ENCODE results near the gene SERPIND1.
"Not testable (repeated sequence)": the region's sequence is repeated elsewhere in the genome, so short reads cannot be mapped to it uniquely, and the experiment has no call there.

The SERPIND1 gene

GRCh38 chr22:20819471-20819870 lies 45.6 kb downstream of the SERPIND1 start:
- no peak for TF ChIP-seq ZFP30 (CRISPR knock-in tag; IDR thresholded peaks at IDR 0.05)
- no peak for TF ChIP-seq ZNF70 (CRISPR knock-in tag; IDR thresholded peaks at IDR 0.05)
- no peak for TF ChIP-seq RARB (CRISPR knock-in tag; IDR thresholded peaks at IDR 0.05)
- no peak for TF ChIP-seq OSR1 (CRISPR knock-in tag; IDR thresholded peaks at IDR 0.05)
- TF ChIP-seq BACH2 (CRISPR knock-in tag; IDR thresholded peaks at IDR 0.05; ENCODE audit: borderline replicate concordance), result no peak
- TF ChIP-seq ZNF565 (CRISPR knock-in tag; conservative IDR thresholded peaks at IDR 0.05; ENCODE audit: low read depth), result no peak
- TF ChIP-seq, protein P1, sequence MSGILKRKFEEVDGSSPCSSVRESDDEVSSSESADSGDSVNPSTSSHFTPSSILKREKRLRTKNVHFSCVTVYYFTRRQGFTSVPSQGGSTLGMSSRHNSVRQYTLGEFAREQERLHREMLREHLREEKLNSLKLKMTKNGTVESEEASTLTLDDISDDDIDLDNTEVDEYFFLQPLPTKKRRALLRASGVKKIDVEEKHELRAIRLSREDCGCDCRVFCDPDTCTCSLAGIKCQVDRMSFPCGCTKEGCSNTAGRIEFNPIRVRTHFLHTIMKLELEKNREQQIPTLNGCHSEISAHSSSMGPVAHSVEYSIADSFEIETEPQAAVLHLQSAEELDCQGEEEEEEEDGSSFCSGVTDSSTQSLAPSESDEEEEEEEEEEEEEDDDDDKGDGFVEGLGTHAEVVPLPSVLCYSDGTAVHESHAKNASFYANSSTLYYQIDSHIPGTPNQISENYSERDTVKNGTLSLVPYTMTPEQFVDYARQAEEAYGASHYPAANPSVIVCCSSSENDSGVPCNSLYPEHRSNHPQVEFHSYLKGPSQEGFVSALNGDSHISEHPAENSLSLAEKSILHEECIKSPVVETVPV (CRISPR knock-in tag; IDR thresholded peaks at IDR 0.05), result no peak
- TF ChIP-seq ZFP3 (CRISPR knock-in tag; IDR thresholded peaks at IDR 0.05), result no peak
- TF ChIP-seq, protein P2, sequence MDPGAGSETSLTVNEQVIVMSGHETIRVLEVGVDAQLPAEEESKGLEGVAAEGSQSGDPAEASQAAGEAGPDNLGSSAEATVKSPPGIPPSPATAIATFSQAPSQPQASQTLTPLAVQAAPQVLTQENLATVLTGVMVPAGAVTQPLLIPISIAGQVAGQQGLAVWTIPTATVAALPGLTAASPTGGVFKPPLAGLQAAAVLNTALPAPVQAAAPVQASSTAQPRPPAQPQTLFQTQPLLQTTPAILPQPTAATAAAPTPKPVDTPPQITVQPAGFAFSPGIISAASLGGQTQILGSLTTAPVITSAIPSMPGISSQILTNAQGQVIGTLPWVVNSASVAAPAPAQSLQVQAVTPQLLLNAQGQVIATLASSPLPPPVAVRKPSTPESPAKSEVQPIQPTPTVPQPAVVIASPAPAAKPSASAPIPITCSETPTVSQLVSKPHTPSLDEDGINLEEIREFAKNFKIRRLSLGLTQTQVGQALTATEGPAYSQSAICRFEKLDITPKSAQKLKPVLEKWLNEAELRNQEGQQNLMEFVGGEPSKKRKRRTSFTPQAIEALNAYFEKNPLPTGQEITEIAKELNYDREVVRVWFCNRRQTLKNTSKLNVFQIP (CRISPR knock-in tag; IDR thresholded peaks at IDR 0.05; ENCODE audit: borderline replicate concordance, low read depth), result no peak
- no peak for TF ChIP-seq CSDC2 (CRISPR knock-in tag; IDR thresholded peaks at IDR 0.05)
- no peak for TF ChIP-seq ZNF8 (CRISPR knock-in tag; IDR thresholded peaks at IDR 0.05)
- TF ChIP-seq PPARA (CRISPR knock-in tag; IDR thresholded peaks at IDR 0.05; ENCODE audit: borderline replicate concordance), result no peak
- no peak for TF ChIP-seq ESRRG (CRISPR knock-in tag; IDR thresholded peaks at IDR 0.05)
- no peak for TF ChIP-seq GLIS3 (CRISPR knock-in tag; IDR thresholded peaks at IDR 0.05)
- no peak for TF ChIP-seq TOX (CRISPR knock-in tag; IDR thresholded peaks at IDR 0.05; ENCODE audit: borderline replicate concordance)
- TF ChIP-seq CREB5 (CRISPR knock-in tag; IDR thresholded peaks at IDR 0.05; ENCODE audit: low read depth), result no peak
- no peak for TF ChIP-seq SNAI2 (CRISPR knock-in tag; IDR thresholded peaks at IDR 0.05)
- TF ChIP-seq ISL1 (CRISPR knock-in tag; IDR thresholded peaks at IDR 0.05), result no peak
- TF ChIP-seq ARNTL (CRISPR knock-in tag; IDR thresholded peaks at IDR 0.05; ENCODE audit: borderline replicate concordance, low read depth), result no peak
- TF ChIP-seq TSHZ2 (CRISPR knock-in tag; IDR thresholded peaks at IDR 0.05), result no peak
- ATAC-seq, result no peak

- not testable (repeated sequence) for ATAC-seq
Observed at GRCh38 chr22:20821717-20822239, 47.9 kb downstream of the SERPIND1 start.

GRCh38 chr22:20822240-20822639 lies 48.3 kb downstream of the SERPIND1 start:
- TF ChIP-seq ZFP3 (CRISPR knock-in tag; IDR thresholded peaks at IDR 0.05) (no peak), TCF4 (CRISPR knock-in tag; IDR thresholded peaks at IDR 0.05; ENCODE audit: borderline replicate concordance) (no peak), CSDC2 (CRISPR knock-in tag; IDR thresholded peaks at IDR 0.05) (no peak), ZNF70 (CRISPR knock-in tag; IDR thresholded peaks at IDR 0.05) (no peak), BACH2 (CRISPR knock-in tag; IDR thresholded peaks at IDR 0.05; ENCODE audit: borderline replicate concordance) (no peak), ZFP30 (CRISPR knock-in tag; IDR thresholded peaks at IDR 0.05) (no peak), RARB (CRISPR knock-in tag; IDR thresholded peaks at IDR 0.05) (no peak), CREB5 (CRISPR knock-in tag; IDR thresholded peaks at IDR 0.05; ENCODE audit: low read depth) (no peak), TSHZ2 (CRISPR knock-in tag; IDR thresholded peaks at IDR 0.05) (no peak)
- TF ChIP-seq, protein P2 (CRISPR knock-in tag; IDR thresholded peaks at IDR 0.05; ENCODE audit: borderline replicate concordance, low read depth), result no peak
- TF ChIP-seq, protein P1 (CRISPR knock-in tag; IDR thresholded peaks at IDR 0.05), result no peak
- ATAC-seq, result no peak
